ENCODE measurements around the gene POU6F2. TPM values are rescaled to one million over a fixed set of nuclear protein-coding genes. Genes with fewer than 3 reads are reported as not detected.

POU6F2 gene
- total and polyA plus RNA-seq, 2 donors (not counting 1 experiment from before 2014, with no cell fraction given): 0.47 TPM; not detected in 1

- Mint-ChIP-seq H3K9me3 (ENCODE audit: insufficient read depth) (no peaks in the 10 kb centered on the region), H3K4me3 (no peak overlapping the region), H3K27ac (no peak overlapping the region), H3K27me3 (peaks cover 3% of the 10 kb centered on the region), H3K4me1 (peaks cover 2% of the 10 kb centered on the region)
- CTCF ChIA-PET: no interaction called here
- H3K27me3 ChIP-seq (replicated peaks in 1 of 4; ENCODE audit: control extremely low read depth in 1 of 4, control insufficient read depth in 3 of 4, insufficient read depth in 4 of 4, low read length in 3 of 4): no peaks in the 10 kb centered on the region
- TF ChIP-seq EZH2 (IDR thresholded peaks at IDR 0.05; ENCODE audit: borderline replicate concordance, insufficient read depth, low read depth, low read length, poor library complexity, severe bottlenecking): no peak
- TF ChIP-seq, protein P1, sequence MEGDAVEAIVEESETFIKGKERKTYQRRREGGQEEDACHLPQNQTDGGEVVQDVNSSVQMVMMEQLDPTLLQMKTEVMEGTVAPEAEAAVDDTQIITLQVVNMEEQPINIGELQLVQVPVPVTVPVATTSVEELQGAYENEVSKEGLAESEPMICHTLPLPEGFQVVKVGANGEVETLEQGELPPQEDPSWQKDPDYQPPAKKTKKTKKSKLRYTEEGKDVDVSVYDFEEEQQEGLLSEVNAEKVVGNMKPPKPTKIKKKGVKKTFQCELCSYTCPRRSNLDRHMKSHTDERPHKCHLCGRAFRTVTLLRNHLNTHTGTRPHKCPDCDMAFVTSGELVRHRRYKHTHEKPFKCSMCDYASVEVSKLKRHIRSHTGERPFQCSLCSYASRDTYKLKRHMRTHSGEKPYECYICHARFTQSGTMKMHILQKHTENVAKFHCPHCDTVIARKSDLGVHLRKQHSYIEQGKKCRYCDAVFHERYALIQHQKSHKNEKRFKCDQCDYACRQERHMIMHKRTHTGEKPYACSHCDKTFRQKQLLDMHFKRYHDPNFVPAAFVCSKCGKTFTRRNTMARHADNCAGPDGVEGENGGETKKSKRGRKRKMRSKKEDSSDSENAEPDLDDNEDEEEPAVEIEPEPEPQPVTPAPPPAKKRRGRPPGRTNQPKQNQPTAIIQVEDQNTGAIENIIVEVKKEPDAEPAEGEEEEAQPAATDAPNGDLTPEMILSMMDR (IDR thresholded peaks at IDR 0.05): no peak
- ATAC-seq (ENCODE audit: low read depth) (no peak), DNase-seq (no peak)
- no peak overlapping the region for H2AFZ ChIP-seq (ENCODE audit: insufficient read depth, low read depth, low read length, poor library complexity, severe bottlenecking)
- WGBS (ENCODE audit: insufficient coverage): 97% methylated on average over 3 of the region's 3 CpGs
- no peak overlapping the region for H3K9ac ChIP-seq (ENCODE audit: low read length)
- no peaks in the 10 kb centered on the region for H3K9me3 ChIP-seq (ENCODE audit: control extremely low read depth in 1 of 3, control insufficient read depth in 2 of 3, insufficient read depth in 1 of 3, low read length in 2 of 3)
- intact Hi-C loops (cut with micrococcal nuclease): loop anchor here (10.0 kb wide), 1 partner anchor 531 kb away; no protein-coding TSS in a partner anchor
- no peaks in the 10 kb centered on the region for H3K79me2 ChIP-seq (ENCODE audit: control insufficient read depth, insufficient read depth, low read length)
- H3K36me3 ChIP-seq (replicated peaks in 1 of 2; ENCODE audit: control extremely low read depth in 1 of 2, control insufficient read depth in 1 of 2, extremely low read depth in 1 of 2, insufficient read depth in 2 of 2, low read length in 1 of 2): no peaks in the 10 kb centered on the region
- no peak overlapping the region for H3K27ac ChIP-seq (ENCODE audit: low read length in 2 of 2)
- H3K4me1 ChIP-seq (ENCODE audit: control insufficient read depth in 2 of 2, insufficient read depth in 2 of 2, low read length in 2 of 2): no peaks in the 10 kb centered on the region
- H3K4me2 ChIP-seq (replicated peaks; ENCODE audit: low read depth, low read length, poor library complexity, severe bottlenecking): no peak overlapping the region
- H3K4me3 ChIP-seq (ENCODE audit: control extremely low read depth in 1 of 5, extremely low read depth in 1 of 5, insufficient read depth in 1 of 5, low read depth in 2 of 5, low read length in 4 of 5): no peak overlapping the region
- POLR2A ChIA-PET: no interaction called here
- no peaks in the 10 kb centered on the region for H4K20me1 ChIP-seq (ENCODE audit: control insufficient read depth, insufficient read depth, low read length, poor library complexity, severe bottlenecking)
Measured at GRCh38 chr7:38934051-38934450, 43.7 kb upstream of the POU6F2 start.

GRCh38 chr7:38934536-38934935, 43.2 kb upstream of the POU6F2 start:
- no peak overlapping the region for H2AFZ ChIP-seq (ENCODE audit: insufficient read depth, low read depth, low read length, poor library complexity, severe bottlenecking)
- no peak overlapping the region for H3K27ac ChIP-seq (ENCODE audit: low read length in 2 of 2)
- H3K9me3 Mint-ChIP-seq (ENCODE audit: insufficient read depth): no peaks in the 10 kb centered on the region
- H3K4me1 Mint-ChIP-seq: peaks cover 2% of the 10 kb centered on the region
- DNase-seq (no peak), ATAC-seq (ENCODE audit: low read depth) (no peak)
- no peak overlapping the region for H3K4me2 ChIP-seq (replicated peaks; ENCODE audit: low read depth, low read length, poor library complexity, severe bottlenecking)
- TF ChIP-seq, protein P1 (IDR thresholded peaks at IDR 0.05): no peak
- TF ChIP-seq EZH2 (IDR thresholded peaks at IDR 0.05; ENCODE audit: borderline replicate concordance, insufficient read depth, low read depth, low read length, poor library complexity, severe bottlenecking): no peak
- no peak overlapping the region for H3K4me3 ChIP-seq (ENCODE audit: control extremely low read depth in 1 of 5, extremely low read depth in 1 of 5, insufficient read depth in 1 of 5, low read depth in 2 of 5, low read length in 4 of 5)
- no peak overlapping the region for H3K4me3 Mint-ChIP-seq
- no peaks in the 10 kb centered on the region for H3K4me1 ChIP-seq (ENCODE audit: control insufficient read depth in 2 of 2, insufficient read depth in 2 of 2, low read length in 2 of 2)
- no peaks in the 10 kb centered on the region for H4K20me1 ChIP-seq (ENCODE audit: control insufficient read depth, insufficient read depth, low read length, poor library complexity, severe bottlenecking)
- H3K27ac Mint-ChIP-seq: no peak overlapping the region
- H3K9ac ChIP-seq (ENCODE audit: low read length): no peak overlapping the region
- peaks cover 3% of the 10 kb centered on the region for H3K27me3 Mint-ChIP-seq
- H3K36me3 ChIP-seq (replicated peaks in 1 of 2; ENCODE audit: control extremely low read depth in 1 of 2, control insufficient read depth in 1 of 2, extremely low read depth in 1 of 2, insufficient read depth in 2 of 2, low read length in 1 of 2): no peaks in the 10 kb centered on the region
- no CpG with 5 or more reads among the region's 10 CpGs for WGBS (ENCODE audit: insufficient coverage)
- POLR2A ChIA-PET: no interaction called here
- intact Hi-C loops (cut with micrococcal nuclease): loop anchor here (10.0 kb wide), 1 partner anchor 530 kb away; no protein-coding TSS in a partner anchor
- CTCF ChIA-PET: no interaction called here
- no peaks in the 10 kb centered on the region for H3K9me3 ChIP-seq (ENCODE audit: control extremely low read depth in 1 of 3, control insufficient read depth in 2 of 3, insufficient read depth in 1 of 3, low read length in 2 of 3)
- H3K27me3 ChIP-seq (replicated peaks in 1 of 4; ENCODE audit: control extremely low read depth in 1 of 4, control insufficient read depth in 3 of 4, insufficient read depth in 4 of 4, low read length in 3 of 4): no peaks in the 10 kb centered on the region
- H3K79me2 ChIP-seq (ENCODE audit: control insufficient read depth, insufficient read depth, low read length): no peaks in the 10 kb centered on the region
